ENCODE results near the gene JAK1.

Gene JAK1

DNA sequence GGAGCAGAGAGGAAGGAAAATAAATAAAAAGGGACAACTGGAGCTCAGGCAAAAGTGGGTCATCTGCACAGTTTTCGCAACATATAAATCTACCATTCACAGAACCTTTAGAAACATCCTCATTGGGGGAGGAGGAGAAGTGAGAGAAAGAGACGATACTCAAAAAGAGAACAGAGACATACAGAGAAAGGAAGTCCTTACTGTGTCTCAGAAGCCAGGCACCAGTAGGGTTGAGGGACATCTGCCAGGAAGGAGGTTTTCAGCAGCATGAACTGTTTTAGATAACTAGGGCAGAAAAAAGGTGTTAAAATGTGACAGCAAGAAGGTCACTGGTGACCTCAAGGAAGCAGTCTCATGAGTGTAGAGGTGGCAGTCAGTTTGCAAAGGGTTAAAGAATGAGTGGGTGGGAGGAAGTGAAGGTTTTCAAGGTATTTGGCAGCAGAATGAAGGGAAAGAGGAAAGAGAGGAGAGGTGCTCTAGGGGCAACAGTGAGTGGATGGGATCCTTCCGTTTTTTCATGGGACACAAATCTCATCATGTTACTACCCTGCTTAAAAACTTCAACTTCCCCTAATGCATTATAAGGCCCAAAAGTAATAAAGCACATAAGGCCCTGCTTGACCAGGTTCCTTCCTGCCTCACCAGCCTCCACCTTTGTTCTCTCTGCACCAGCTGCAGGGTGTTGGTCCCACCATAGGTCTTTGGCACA, 9.5 kb downstream of the JAK1 start:
- no peak for DNase-seq (ENCODE audit: low read depth, low spot score)
- Histone ChIP-seq H3K36me3 (ENCODE audit: insufficient read depth, insufficient read length, low read length) (no peaks in the 10 kb centered on the region), H3K4me1 (ENCODE audit: insufficient read depth, insufficient read length) (peaks cover 3% of the 10 kb centered on the region), H3K9ac (ENCODE audit: insufficient read length, low read depth) (no peak overlapping the region), H3K27me3 (ENCODE audit: insufficient read depth, insufficient read length) (no peaks in the 10 kb centered on the region), H3K4me3 (ENCODE audit: insufficient read length, low read depth) (no peak overlapping the region), H3K9me3 (ENCODE audit: insufficient read depth, low read length) (no peaks in the 10 kb centered on the region)
- no peak for TF ChIP-seq SUZ12 (IDR thresholded peaks at IDR 0.05; ENCODE audit: extremely low read depth, insufficient read depth, insufficient read length)

DNA sequence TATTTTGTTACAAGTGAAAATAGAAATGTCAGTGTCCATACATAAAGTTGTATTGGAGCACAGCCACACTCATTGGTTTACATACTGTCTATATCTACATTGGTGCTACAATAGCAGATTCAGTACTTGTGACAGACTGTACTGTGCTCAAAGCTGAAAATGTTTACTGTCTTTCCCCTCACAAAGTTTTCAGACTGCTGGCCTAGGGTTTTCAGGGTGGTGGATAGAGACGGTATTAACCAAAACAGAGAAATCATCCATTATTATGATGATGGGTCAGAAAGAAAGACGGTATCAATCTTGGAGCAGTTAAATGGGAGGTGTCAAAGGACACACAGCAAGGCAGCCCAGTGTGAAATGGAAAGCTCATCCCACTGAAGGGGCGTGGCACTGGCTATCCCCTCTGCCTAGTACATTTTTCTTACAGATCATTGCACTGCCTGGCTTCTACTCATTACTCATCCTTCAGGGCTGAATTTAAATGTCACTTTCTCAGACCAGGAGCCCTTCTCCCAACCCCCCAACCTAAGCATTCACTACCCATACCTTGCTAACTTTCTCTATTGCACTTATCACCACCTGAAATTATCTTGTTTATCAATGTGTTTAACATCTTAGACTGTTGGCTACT, 10.2 kb downstream of the JAK1 start:
- Histone ChIP-seq H3K9ac (ENCODE audit: insufficient read length, low read depth) (no peak overlapping the region), H3K27me3 (ENCODE audit: insufficient read depth, insufficient read length) (no peaks in the 10 kb centered on the region), H3K4me3 (ENCODE audit: insufficient read length, low read depth) (no peak overlapping the region), H3K36me3 (ENCODE audit: insufficient read depth, insufficient read length, low read length) (no peaks in the 10 kb centered on the region), H3K9me3 (ENCODE audit: insufficient read depth, low read length) (no peaks in the 10 kb centered on the region), H3K4me1 (ENCODE audit: insufficient read depth, insufficient read length) (peaks cover 3% of the 10 kb centered on the region)
- no peak for DNase-seq (ENCODE audit: low read depth, low spot score)
- TF ChIP-seq YY1 (IDR thresholded peaks at IDR 0.05; ENCODE audit: insufficient read depth, insufficient read length) (no peak), SUZ12 (IDR thresholded peaks at IDR 0.05; ENCODE audit: extremely low read depth, insufficient read depth, insufficient read length) (no peak)

- Histone ChIP-seq H3K9me3 (ENCODE audit: insufficient read depth, low read length) (no peaks in the 10 kb centered on the region), H3K4me1 (ENCODE audit: insufficient read depth, insufficient read length) (peaks cover 3% of the 10 kb centered on the region), H3K27me3 (ENCODE audit: insufficient read depth, insufficient read length) (no peaks in the 10 kb centered on the region), H3K9ac (ENCODE audit: insufficient read length, low read depth) (no peak overlapping the region), H3K36me3 (ENCODE audit: insufficient read depth, insufficient read length, low read length) (no peaks in the 10 kb centered on the region), H3K4me3 (ENCODE audit: insufficient read length, low read depth) (no peak overlapping the region)
- TF ChIP-seq ZNF274 (IDR thresholded peaks at IDR 0.05; ENCODE audit: low read depth, low read length) = no peak
- TF ChIP-seq YY1 (IDR thresholded peaks at IDR 0.05; ENCODE audit: insufficient read depth, insufficient read length) = no peak
- no peak for TF ChIP-seq SUZ12 (IDR thresholded peaks at IDR 0.05; ENCODE audit: extremely low read depth, insufficient read depth, insufficient read length)
- no peak for DNase-seq (ENCODE audit: low read depth, low spot score)
Observed at GRCh38 chr1:64955097-64956009, 11.0 kb downstream of the JAK1 start.

- no peaks in the 10 kb centered on the region for H3K27me3 ChIP-seq (ENCODE audit: insufficient read depth, insufficient read length)
- no peak overlapping the region for H3K4me3 ChIP-seq (ENCODE audit: insufficient read length, low read depth)
- TF ChIP-seq ZNF274 (IDR thresholded peaks at IDR 0.05; ENCODE audit: low read depth, low read length) (no peak), SUZ12 (IDR thresholded peaks at IDR 0.05; ENCODE audit: extremely low read depth, insufficient read depth, insufficient read length) (no peak), YY1 (IDR thresholded peaks at IDR 0.05; ENCODE audit: insufficient read depth, insufficient read length) (no peak)
- H3K9ac ChIP-seq (ENCODE audit: insufficient read length, low read depth) = no peak overlapping the region
- peaks cover 3% of the 10 kb centered on the region for H3K4me1 ChIP-seq (ENCODE audit: insufficient read depth, insufficient read length)
- no peaks in the 10 kb centered on the region for H3K9me3 ChIP-seq (ENCODE audit: insufficient read depth, low read length)
- H3K36me3 ChIP-seq (ENCODE audit: insufficient read depth, insufficient read length, low read length) = no peaks in the 10 kb centered on the region
- no peak for DNase-seq (ENCODE audit: low read depth, low spot score)
Observed at GRCh38 chr1:64953241-64953640, 13.1 kb downstream of the JAK1 start.

DNA sequence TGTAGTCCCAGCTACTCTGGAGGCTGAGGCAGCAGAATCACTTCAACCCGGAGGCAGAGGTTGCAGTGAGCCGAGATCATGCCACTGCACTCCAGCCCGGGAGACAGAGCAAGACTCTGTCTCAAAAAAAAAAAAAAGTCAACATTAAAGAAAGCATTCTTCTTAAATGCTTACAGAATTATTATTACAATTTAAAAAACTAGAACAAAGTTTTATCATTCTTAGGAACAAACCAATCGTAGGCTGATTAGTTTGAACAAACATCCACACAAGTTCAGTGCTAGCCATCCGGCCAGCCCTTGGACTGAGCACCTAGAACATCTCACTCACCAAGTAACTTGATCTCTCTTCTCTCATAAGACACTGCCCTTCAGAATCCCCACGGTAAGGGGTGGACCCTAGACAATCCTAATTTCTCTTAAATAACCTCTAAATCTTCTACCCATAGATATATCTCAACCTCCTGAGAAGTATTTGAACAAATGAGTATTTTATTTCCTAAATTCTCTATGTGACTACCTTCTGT, 16.0 kb downstream of the JAK1 start:
- Histone ChIP-seq H3K27me3 (ENCODE audit: insufficient read depth, insufficient read length) (no peaks in the 10 kb centered on the region), H3K4me1 (ENCODE audit: insufficient read depth, insufficient read length) (no peaks in the 10 kb centered on the region), H3K36me3 (ENCODE audit: insufficient read depth, insufficient read length, low read length) (no peaks in the 10 kb centered on the region), H3K9ac (ENCODE audit: insufficient read length, low read depth) (no peak overlapping the region), H3K4me3 (ENCODE audit: insufficient read length, low read depth) (no peak overlapping the region), H3K9me3 (ENCODE audit: insufficient read depth, low read length) (no peaks in the 10 kb centered on the region)
- DNase-seq (ENCODE audit: low read depth, low spot score) = no peak
- no peak for TF ChIP-seq ZNF274 (IDR thresholded peaks at IDR 0.05; ENCODE audit: low read depth, low read length)
- TF ChIP-seq SUZ12 (IDR thresholded peaks at IDR 0.05; ENCODE audit: extremely low read depth, insufficient read depth, insufficient read length) = no peak
- no peak for TF ChIP-seq YY1 (IDR thresholded peaks at IDR 0.05; ENCODE audit: insufficient read depth, insufficient read length)

GRCh38 chr1:64948905-64949833, 17.2 kb downstream of the JAK1 start:
- no peak overlapping the region for H3K4me3 ChIP-seq (ENCODE audit: insufficient read length, low read depth)
- H3K27me3 ChIP-seq (ENCODE audit: insufficient read depth, insufficient read length) = no peaks in the 10 kb centered on the region
- no peak for DNase-seq (ENCODE audit: low read depth, low spot score)
- H3K36me3 ChIP-seq (ENCODE audit: insufficient read depth, insufficient read length, low read length) = no peaks in the 10 kb centered on the region
- H3K9me3 ChIP-seq (ENCODE audit: insufficient read depth, low read length) = no peaks in the 10 kb centered on the region
- H3K9ac ChIP-seq (ENCODE audit: insufficient read length, low read depth) = no peak overlapping the region
- TF ChIP-seq YY1 (IDR thresholded peaks at IDR 0.05; ENCODE audit: insufficient read depth, insufficient read length) = no peak
- no peak for TF ChIP-seq SUZ12 (IDR thresholded peaks at IDR 0.05; ENCODE audit: extremely low read depth, insufficient read depth, insufficient read length)
- H3K4me1 ChIP-seq (ENCODE audit: insufficient read depth, insufficient read length) = no peaks in the 10 kb centered on the region

All from NT2/D1 (cell line).